Adrenal gland (tissue), 12 donors: ENCODE data around the gene BSN. TPM values are rescaled to one million over a fixed set of nuclear protein-coding genes. Genes with fewer than 3 reads are reported as not detected.

Experiments used
- DNase-seq, 7 donors: peaks; one replicate each; pipeline ENCODE4 v3.0.0-alpha.2; 2019 to 2020
- H3K27ac ChIP-seq, 5 donors: fragments of 200-600 bp; sonication (generic) in 4 of 5; 1 replicate in 3 of 5; 2 replicates in 2 of 5; pipeline versions ENCODE4 v1.5.1 to v1.8.0; 2016 to 2020; ENCODE audit warnings: mild to moderate bottlenecking in 1 of 5
- H3K27me3 ChIP-seq: fragments of 200-600 bp; 2 replicates; pipeline ENCODE4 v1.8.0; 2021
- H3K36me3 ChIP-seq, 2 donors: fragments of 200-600 bp; replicated peaks in 1 of 2; 1 replicate in 1 of 2; 2 replicates in 1 of 2; pipeline versions ENCODE4 v1.5.1 to v1.8.0; 2018 to 2022
- H3K4me1 ChIP-seq, 2 donors: fragments of 200-600 bp; replicated peaks in 1 of 2; 1 replicate in 1 of 2; 2 replicates in 1 of 2; pipeline versions ENCODE4 v1.5.1 to v1.8.0; 2018 to 2021
- H3K4me3 ChIP-seq, 4 donors: fragments of 200-600 bp; sonication (generic) in 3 of 4; one replicate each; pipeline ENCODE4 v1.5.1; 2016 to 2018
- H3K9me3 ChIP-seq, 3 donors: fragments of 200-600 bp; sonication (generic) in 1 of 3; replicated peaks in 1 of 3; 1 replicate in 2 of 3; 2 replicates in 1 of 3; pipeline versions ENCODE4 v1.5.1 to v1.8.0; 2016 to 2021
- POLR2A ChIP-seq, 2 donors: fragments of 450-650 bp; IDR thresholded peaks; one replicate each; pipeline ENCODE4 v1.6.1; 2017; ENCODE audit warnings: antibody characterized with exemption in 2 of 2, mild to moderate bottlenecking in 2 of 2, moderate library complexity in 1 of 2
- WGBS, 4 donors: extraction: QIAGEN DNeasy Blood & Tissue Kit in 2 of 4; methylation state at CpG; one replicate each; pipeline versions ENCODE4 v1.1.5 to v1.1.7; 2013 to 2017; 5-methylcytosine and 5-hydroxymethylcytosine counted together
- intact Hi-C, 2 donors: fragments of 100-400 bp; cut with DNase I; formaldehyde crosslinking; loops; one replicate each; pipeline versions ENCODE4 v1.14.1 to v1.15.0; 2022 to 2023
- polyA plus RNA-seq, 3 donors: library from polyadenylated mRNA; stranded (reverse); fragments of 200-250 nt in 2 of 3; fragments of 350-450 nt in 1 of 3; fragmentation: Illumina TruSeq in 1 of 3; extraction: RNeasy Lipid Tissue Mini Kit (QIAGEN cat#74804) in 1 of 3; gene quantifications; one replicate each; pipeline ENCODE4 v1.2.3, GENCODE V29; 2013 to 2014
- total RNA-seq, 9 donors: library from RNA; depleted of rRNA in 4 of 9; stranded (reverse); fragments of >200 nt in 4 of 9; fragments of 120-200 nt in 1 of 9; fragmentation: NEBNext Ultra II Directional in 1 of 9; extraction: Animal tissue kit (Norgen Biotek cat#: 25700) in 1 of 9; gene quantifications; one replicate each; pipeline versions ENCODE4 v1.1.0 to v1.2.4, GENCODE V29; 2013 to 2023
- TF ChIP-seq, protein P1 (sequence below), 6 experiments: fragments of 450-650 bp in 4 of 6; fragments of 200-600 bp in 2 of 6; sonication (generic) in 1 of 6; IDR thresholded peaks; 1 replicate in 5 of 6; 2 replicates in 1 of 6; pipeline versions ENCODE4 v1.5.1 to v1.8.0; 2016 to 2021; ENCODE audit warnings: antibody characterized with exemption in 6 of 6, mild to moderate bottlenecking in 2 of 6, moderate library complexity in 1 of 6
- donor health status: healthy with polysubstance abuse.
- donor health status: Bipolar disorder and iron deficiency.
- donor health status: DM: yes; HTN: yes; CAD: no.
- donor health status: DM: no; HTN: no; CAD: no.
- donor health status: DM: no; HTN: no; CAD: no.
- donor health status: DM: yes; HTN: yes; CAD: no.

The BSN gene
- total and polyA plus RNA-seq, 12 donors, result 0.27 to 4.6 (median 1.5) TPM

DNA sequence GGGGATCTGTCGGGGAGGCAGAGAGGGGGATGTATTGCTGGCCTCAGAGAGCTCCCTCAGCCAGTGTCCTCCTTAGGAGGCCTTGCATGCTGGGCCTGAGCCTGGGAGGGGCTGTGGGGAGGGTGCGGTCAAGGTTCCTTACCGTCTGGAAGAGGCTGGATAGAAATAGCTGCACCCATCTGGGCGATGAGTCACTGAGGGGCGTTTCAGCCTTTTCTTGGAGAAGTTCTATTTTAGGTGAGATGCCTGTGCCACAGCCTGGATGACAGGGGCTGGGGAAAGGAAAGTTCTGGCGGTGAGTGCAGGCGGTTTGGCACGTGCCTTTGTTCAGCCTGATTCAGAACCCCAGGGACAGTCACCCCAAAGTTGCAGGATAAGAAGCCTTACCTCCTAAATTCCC lies 84.2 kb downstream of the BSN start:
- Histone ChIP-seq H3K4me3 (no peak overlapping the region), H3K27me3 (no peaks in the 10 kb centered on the region), H3K36me3 (no peaks in the 10 kb centered on the region), H3K9me3 (no peaks in the 10 kb centered on the region), H3K4me1 (peaks cover 5 to 9% of the 10 kb centered on the region in 2 donors), H3K27ac (no peak overlapping the region)
- DNase-seq, result peak; percentile 47 to 81 (median 56)
- intact Hi-C loops, result no loop called here
- WGBS, 4 donors, result 32 to 48% (median 40%) methylated on average over 7 to 8 of the region's 8 CpGs
- TF ChIP-seq POLR2A (IDR thresholded peaks at IDR 0.05), result no peak
- TF ChIP-seq, protein P1, sequence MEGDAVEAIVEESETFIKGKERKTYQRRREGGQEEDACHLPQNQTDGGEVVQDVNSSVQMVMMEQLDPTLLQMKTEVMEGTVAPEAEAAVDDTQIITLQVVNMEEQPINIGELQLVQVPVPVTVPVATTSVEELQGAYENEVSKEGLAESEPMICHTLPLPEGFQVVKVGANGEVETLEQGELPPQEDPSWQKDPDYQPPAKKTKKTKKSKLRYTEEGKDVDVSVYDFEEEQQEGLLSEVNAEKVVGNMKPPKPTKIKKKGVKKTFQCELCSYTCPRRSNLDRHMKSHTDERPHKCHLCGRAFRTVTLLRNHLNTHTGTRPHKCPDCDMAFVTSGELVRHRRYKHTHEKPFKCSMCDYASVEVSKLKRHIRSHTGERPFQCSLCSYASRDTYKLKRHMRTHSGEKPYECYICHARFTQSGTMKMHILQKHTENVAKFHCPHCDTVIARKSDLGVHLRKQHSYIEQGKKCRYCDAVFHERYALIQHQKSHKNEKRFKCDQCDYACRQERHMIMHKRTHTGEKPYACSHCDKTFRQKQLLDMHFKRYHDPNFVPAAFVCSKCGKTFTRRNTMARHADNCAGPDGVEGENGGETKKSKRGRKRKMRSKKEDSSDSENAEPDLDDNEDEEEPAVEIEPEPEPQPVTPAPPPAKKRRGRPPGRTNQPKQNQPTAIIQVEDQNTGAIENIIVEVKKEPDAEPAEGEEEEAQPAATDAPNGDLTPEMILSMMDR (IDR thresholded peaks at IDR 0.05), result no peak

DNA sequence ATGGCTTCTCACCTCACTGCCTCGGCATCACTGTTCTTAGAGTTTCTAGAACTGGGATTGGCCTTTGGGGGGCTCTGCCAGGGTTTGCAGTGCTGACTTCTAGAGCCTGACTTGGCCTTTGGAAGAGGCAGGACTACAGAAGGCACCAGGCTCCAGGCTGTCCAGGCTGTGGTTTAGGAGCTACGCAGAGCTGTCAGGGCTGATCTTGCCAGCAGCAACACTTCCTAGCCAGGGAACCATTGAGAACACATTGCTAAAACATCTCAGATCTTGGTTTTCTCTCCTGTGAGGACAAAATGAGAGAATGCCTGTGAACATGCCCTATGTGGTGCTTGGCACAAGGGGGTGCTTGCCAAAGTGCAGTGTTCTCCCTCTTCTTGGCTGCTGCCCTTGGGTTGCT lies 85.3 kb downstream of the BSN start:
- H3K4me3 ChIP-seq, result no peak overlapping the region
- H3K9me3 ChIP-seq, result no peaks in the 10 kb centered on the region
- 83 to 98% (median 97%) methylated on average over 2 of the region's 2 CpGs; no CpG with 5 or more reads in 1 of the 4 donors for WGBS, 4 donors
- no peaks in the 10 kb centered on the region for H3K36me3 ChIP-seq
- H3K27me3 ChIP-seq, result no peaks in the 10 kb centered on the region
- H3K27ac ChIP-seq, result no peak overlapping the region
- TF ChIP-seq POLR2A (IDR thresholded peaks at IDR 0.05), result no peak
- TF ChIP-seq, protein P1 (IDR thresholded peaks at IDR 0.05), result no peak
- peaks cover 5 to 9% of the 10 kb centered on the region in 2 donors for H3K4me1 ChIP-seq
- intact Hi-C loops, result no loop called here
- no peak for DNase-seq

DNA sequence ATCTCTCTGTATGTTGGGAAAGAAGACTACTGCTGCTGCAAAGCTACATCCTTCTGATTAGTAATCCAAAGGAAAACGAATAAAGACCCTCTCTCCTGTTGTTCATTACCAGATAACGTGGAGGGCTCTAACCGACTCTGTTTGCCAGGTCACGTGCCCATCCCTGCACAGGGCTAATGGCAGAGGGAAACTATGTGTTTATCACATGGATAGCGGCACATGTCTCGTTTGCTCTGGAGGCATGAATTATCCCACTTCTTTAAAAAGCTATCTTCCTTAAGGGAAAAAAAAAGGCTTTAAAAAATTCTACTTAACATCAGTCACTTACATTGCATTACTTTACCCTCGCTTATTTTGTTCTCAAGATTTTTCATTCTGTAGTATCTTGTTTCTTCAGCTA lies 87.0 kb downstream of the BSN start:
- no peaks in the 10 kb centered on the region for H3K36me3 ChIP-seq

DNA sequence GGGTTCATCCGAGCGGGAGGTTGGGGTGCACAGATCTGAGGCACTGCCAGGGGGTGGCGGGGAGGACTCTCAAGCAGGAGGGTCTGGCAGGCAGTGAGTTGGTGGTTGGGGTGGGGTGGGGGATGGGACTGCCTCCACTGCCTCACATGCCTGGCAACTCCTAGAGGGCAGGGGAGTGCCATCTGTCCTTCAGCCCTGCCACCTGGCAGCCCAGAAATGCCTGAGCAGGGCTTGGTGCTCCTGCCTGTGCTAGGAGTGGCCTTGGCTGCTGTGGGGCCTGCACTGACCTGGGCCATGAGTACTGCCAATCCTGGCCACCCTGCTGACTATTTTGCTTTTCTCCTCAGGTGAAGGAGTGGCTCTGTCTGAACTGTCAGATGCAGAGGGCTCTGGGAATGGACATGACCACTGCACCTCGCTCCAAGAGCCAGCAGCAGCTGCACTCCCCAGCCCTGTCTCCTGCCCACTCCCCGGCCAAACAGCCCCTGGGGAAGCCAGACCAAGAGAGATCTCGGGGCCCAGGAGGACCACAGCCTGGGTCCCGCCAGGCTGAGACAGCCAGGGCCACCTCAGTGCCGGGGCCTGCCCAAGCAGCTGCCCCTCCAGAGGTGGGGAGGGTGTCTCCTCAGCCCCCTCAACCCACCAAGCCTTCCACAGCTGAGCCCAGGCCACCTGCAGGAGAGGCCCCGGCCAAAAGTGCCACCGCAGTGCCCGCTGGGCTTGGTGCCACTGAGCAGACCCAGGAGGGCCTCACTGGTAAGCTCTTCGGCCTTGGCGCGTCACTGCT lies 87.8 kb downstream of the BSN start:
- Histone ChIP-seq H3K4me3 (no peak overlapping the region), H3K27me3 (no peaks in the 10 kb centered on the region), H3K36me3 (no peaks in the 10 kb centered on the region), H3K27ac (no peak overlapping the region), H3K4me1 (peaks cover 5 to 9% of the 10 kb centered on the region in 2 donors), H3K9me3 (no peaks in the 10 kb centered on the region)
- WGBS, 4 donors, result 78 to 97% (median 95%) methylated on average over 3 to 14 of the region's 14 CpGs
- intact Hi-C loops, result no loop called here
- DNase-seq, result no peak
- TF ChIP-seq, protein P1 (IDR thresholded peaks at IDR 0.05), result no peak
- TF ChIP-seq POLR2A (IDR thresholded peaks at IDR 0.05), result no peak

More for the DNA sequence above, 87.0 kb downstream of the BSN start:
- H3K27me3 ChIP-seq, result no peaks in the 10 kb centered on the region
- 68 to 85% (median 75%) methylated on average over 7 of the region's 7 CpGs for WGBS, 4 donors
- no peak for DNase-seq
- no peak for TF ChIP-seq POLR2A (IDR thresholded peaks at IDR 0.05)
- TF ChIP-seq, protein P1 (IDR thresholded peaks at IDR 0.05), result no peak
- H3K4me3 ChIP-seq, result no peak overlapping the region
- no peak overlapping the region for H3K27ac ChIP-seq
- H3K4me1 ChIP-seq, result peaks cover 5 to 9% of the 10 kb centered on the region in 2 donors
- intact Hi-C loops, result no loop called here
- H3K9me3 ChIP-seq, result no peaks in the 10 kb centered on the region
